Measurements from ENCODE around the gene EDARADD.
"Not testable (repeated sequence)": the region's sequence is repeated elsewhere in the genome, so short reads cannot be mapped to it uniquely, and the experiment has no call there.

- TF ChIP-seq SIN3A (IDR thresholded peaks at IDR 0.05; ENCODE audit: borderline replicate concordance, insufficient read depth, low read depth, low read length); CTCF (IDR thresholded peaks at IDR 0.05); POLR2AphosphoS5 (IDR thresholded peaks at IDR 0.05; ENCODE audit: low read depth, low read length); REST (IDR thresholded peaks at IDR 0.05; ENCODE audit: insufficient read depth in 1 of 2, low read depth in 2 of 2, low read length in 1 of 2): not testable (repeated sequence)
Measured at GRCh38 chr1:236352747-236353146, 41.3 kb upstream of the EDARADD start.
